Measurements from ENCODE around the gene TSPYL2.

Gene TSPYL2

GRCh38 chrX:53080628-53081580, 1.3 kb upstream of the TSPYL2 start:
- no peak for DNase-seq (ENCODE audit: low read depth in 2 of 2)

- no peak for DNase-seq (ENCODE audit: low read depth in 2 of 2)
Observed at GRCh38 chrX:53082773-53083616, 828 bp downstream of the TSPYL2 start.

DNA sequence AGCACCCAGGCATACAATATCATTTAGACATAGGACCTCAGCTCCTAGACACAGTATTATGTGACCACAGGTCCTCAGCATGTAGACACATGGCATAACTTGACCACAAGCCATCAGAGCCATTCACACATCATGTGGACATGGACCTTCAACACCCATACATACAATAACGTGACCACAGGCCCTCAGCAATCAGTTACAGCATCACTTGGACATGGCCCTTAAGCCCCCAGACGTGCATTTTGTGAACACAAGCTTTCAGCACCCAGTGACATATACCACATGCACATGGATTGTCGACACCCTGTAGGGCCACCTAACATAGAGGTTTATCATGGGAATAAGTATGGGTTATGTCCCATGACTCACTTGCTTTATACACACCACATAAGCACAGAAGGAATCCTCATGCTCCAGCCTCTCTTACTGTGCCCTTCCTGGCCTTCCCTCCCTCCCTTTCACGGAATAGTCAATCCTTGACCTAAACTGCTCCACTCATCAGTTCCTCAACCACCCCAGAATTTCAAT, 1.9 kb downstream of the TSPYL2 start:
- DNase-seq (ENCODE audit: low read depth in 2 of 2): no peak

GRCh38 chrX:53084863-53085262, 2.7 kb downstream of the TSPYL2 start:
- DNase-seq (ENCODE audit: low read depth in 2 of 2): no peak

- no peak for DNase-seq (ENCODE audit: low read depth in 2 of 2)
Observed at GRCh38 chrX:53085661-53086229, 3.6 kb downstream of the TSPYL2 start.

- DNase-seq (ENCODE audit: low read depth in 2 of 2): no peak
Observed at GRCh38 chrX:53086464-53086863, 4.3 kb downstream of the TSPYL2 start.

DNA sequence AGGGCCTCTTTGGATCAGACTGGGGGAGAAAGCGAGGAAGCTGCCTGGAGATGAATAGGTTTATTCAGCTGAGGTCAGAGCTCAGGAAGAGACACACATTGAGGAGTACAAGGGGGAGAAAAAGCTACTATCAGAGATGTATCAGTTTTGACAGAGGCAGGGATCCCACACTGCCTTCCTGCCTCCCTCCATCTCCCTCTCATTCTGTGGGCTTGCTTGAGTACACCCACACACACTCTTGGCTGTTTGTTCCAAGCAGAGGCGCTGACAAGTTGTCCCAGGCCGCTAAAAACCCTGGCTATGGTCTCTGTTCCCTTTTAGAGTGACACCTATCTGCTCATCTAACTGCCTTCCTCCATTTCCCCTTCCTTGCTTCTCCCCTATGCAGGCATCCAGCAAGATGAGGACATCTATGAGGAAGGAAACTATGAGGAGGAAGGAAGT, 5.2 kb downstream of the TSPYL2 start:
- no peak for DNase-seq (ENCODE audit: low read depth in 2 of 2)

DNA sequence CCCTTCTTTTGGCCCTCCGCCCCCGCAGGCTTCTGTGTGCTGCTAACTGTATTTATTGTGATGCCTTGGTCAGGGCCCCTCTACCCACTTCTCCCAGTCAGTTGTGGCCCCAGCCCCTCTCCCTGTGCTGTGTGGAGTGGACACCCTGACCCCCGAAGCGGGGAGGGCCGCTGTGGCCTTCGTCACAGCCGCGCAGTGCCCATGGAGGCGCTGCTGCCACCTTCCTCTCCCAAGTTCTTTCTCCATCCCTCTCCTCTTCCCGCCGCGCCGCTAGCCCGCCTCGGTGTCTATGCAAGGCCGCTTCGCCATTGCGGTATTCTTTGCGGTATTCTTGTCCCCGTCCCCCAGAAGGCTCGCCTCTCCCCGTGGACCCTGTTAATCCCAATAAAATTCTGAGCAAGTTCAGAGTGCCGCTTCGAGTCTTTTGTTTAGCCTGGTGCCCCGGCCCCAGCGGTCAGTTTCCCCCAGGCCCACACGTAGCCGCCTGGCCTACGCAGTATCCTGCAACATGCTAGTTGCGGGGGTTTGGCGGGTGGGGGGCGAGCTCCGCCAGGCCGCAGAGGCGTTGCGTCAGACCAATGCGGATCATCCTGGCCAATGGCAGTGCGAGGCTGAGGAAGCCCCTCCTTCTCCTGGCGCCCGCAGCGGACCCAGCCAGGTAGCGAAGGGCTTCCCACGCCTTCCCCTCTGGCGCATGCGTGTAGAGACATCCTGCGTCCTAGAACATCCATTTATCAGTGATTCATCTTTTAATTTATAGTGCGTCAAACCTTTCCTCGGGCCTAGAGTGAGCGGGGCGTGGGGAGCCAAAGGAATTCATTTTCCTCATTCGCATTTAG, 6.2 kb downstream of the TSPYL2 start:
- peak; percentile 59 to 63 for DNase-seq (ENCODE audit: low read depth in 2 of 2)

- no peak for DNase-seq (ENCODE audit: low read depth in 2 of 2)
Observed at GRCh38 chrX:53089224-53089842, 7.2 kb downstream of the TSPYL2 start.

DNA sequence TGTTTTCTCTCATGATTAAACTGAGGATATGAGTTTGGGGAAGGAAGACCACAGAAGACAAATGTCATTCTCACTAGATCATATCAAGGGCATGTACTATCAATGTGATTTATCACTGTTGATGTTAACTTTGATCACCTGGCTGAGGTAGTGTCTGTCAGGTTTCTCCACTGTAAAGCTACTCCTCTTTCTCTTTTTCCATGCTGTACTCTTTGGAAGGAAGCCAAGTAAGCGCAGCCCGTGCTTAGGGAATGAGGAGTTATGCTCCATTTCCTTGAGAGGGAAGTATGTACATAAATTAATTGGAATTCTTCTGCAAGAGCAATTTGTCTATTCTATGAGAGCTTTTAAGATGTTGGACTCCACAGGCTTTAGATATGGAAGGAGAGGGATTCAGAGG, 7.8 kb downstream of the TSPYL2 start:
- no peak for DNase-seq (ENCODE audit: low read depth in 2 of 2)

DNA sequence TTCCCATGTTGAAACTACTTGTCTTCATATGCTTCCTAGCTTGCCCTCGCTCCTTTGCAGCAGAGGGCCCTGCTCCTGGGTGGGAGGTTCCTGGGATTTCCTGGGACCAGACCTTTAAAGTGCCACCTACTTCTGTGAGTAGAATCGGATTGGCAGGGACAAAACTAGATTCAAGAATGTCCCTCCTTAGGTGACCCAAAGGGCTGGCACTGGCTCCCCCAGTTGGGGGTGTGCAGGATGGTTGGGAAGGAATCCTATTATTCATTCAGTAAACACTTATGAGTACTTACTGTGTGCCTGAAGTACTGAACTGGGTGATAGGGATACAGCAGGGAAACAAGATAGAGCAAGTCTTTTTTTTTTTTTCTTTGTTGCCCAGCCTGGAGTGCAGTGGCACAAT, 9.2 kb downstream of the TSPYL2 start:
- no peak for DNase-seq (ENCODE audit: low read depth in 2 of 2)

- DNase-seq (ENCODE audit: low read depth in 2 of 2): peak; percentile 65 to 73
Observed at GRCh38 chrX:53093177-53093655, 11.0 kb downstream of the TSPYL2 start.

- peak; percentile 59 to 75 for DNase-seq (ENCODE audit: low read depth in 2 of 2)
Observed at GRCh38 chrX:53093748-53094581, 11.8 kb downstream of the TSPYL2 start, which contains the start of gene KANTR. KANTR (plus strand) TSS chrX:53094142; CDS start chrX:53124273, 30,131 bp downstream.

GRCh38 chrX:53094582-53094905, 12.4 kb downstream of the TSPYL2 start:
- DNase-seq (ENCODE audit: low read depth in 2 of 2): no peak

GRCh38 chrX:53095796-53096195, 13.6 kb downstream of the TSPYL2 start:
- no peak for DNase-seq (ENCODE audit: low read depth in 2 of 2)

DNA sequence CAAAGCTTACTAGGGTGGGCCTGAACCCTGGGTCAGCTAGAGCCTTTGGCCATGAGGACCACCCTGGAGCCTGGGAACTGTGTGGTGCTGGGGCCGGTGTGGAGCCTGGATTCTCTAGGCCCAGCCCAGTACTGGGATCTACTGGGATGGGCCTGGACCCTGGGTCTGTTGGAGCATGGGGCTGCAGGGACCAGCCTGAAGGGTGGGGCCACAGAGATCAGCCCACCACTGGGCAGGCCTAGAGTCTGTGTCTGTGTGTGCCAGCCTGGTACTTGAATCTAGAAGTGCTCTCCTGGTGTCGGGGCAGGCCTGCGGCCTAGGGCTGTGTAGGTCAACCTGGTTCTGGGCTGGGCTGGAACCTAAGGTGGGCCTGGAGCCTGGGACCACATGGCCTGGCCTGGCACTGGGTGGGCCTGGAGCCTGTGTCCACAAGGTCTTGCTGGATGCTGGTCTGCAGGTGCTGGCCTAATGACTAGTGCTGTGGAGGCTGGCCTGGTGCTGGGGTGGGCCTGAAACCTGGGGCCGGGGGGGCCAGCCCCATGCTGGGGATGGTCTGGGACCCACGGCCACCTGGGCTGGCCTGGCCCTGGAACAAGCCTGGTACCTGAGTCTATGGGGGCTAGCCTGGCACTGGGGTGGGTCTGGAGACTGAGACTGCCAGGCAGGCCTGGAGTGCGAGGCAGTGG, 32.8 kb downstream of the TSPYL2 start:
- DNase-seq (ENCODE audit: low read depth in 2 of 2): no peak

GRCh38 chrX:53115550-53115874, 33.3 kb downstream of the TSPYL2 start:
- no peak for DNase-seq (ENCODE audit: low read depth in 2 of 2)

- DNase-seq (ENCODE audit: low read depth in 2 of 2): no peak
Observed at GRCh38 chrX:53116101-53116500, 33.9 kb downstream of the TSPYL2 start.

DNA sequence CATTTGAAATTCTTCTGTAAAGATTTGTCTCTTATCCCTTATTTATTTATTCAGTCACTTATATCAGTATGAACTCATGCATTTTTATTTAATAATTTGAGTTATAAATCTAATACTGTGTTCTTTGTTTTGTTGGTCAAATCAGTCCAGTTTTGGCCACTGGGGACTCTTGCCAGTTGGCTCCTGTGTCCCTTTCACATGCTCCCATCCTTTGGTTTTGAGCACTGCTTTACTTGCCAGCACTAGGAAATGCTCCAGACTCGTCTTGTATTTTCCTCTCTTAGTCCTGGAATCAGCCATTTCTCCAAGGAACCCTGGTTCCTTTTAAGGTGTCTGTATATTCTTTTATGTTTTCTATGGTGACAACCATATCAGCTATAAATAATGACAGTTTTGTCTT, 39.8 kb downstream of the TSPYL2 start:
- no peak for DNase-seq (ENCODE audit: low read depth in 2 of 2)
